Effector memory CD4-positive, alpha-beta T cell (primary cell): ENCODE measurements around the gene DRC7.
"Not testable (repeated sequence)": the region's sequence is repeated elsewhere in the genome, so short reads cannot be mapped to it uniquely, and the experiment has no call there.

Experiments used
- DNase-seq, 3 donors: peaks; one replicate each; pipeline ENCODE4 v3.0.0-alpha.2; 2020
- H3K27ac ChIP-seq: 2 replicates; pipeline ENCODE4 v1.7.0; 2013; ENCODE audit warnings: mild to moderate bottlenecking, low read length, moderate library complexity; ENCODE audit not compliant: insufficient read depth, poor library complexity, severe bottlenecking
- H3K27me3 ChIP-seq: replicated peaks from 2 replicates; pipeline ENCODE4 v1.7.0; 2013; ENCODE audit warnings: mild to moderate bottlenecking, low read length; ENCODE audit not compliant: insufficient read depth, control insufficient read depth, poor library complexity, severe bottlenecking
- H3K36me3 ChIP-seq: 2 replicates; pipeline ENCODE4 v1.7.0; 2013; ENCODE audit warnings: mild to moderate bottlenecking, low read length, moderate library complexity; ENCODE audit not compliant: control insufficient read depth, insufficient read depth
- H3K4me1 ChIP-seq: 2 replicates; pipeline ENCODE4 v1.7.0; 2013; ENCODE audit warnings: low read length, mild to moderate bottlenecking; ENCODE audit not compliant: control insufficient read depth, insufficient read depth, poor library complexity, severe bottlenecking
- H3K4me3 ChIP-seq: 2 replicates; pipeline ENCODE4 v1.7.0; 2013; ENCODE audit warnings: low read length, low read depth, mild to moderate bottlenecking; ENCODE audit not compliant: insufficient read depth, poor library complexity, severe bottlenecking
- H3K9me3 ChIP-seq: 2 replicates; pipeline ENCODE4 v1.7.0; 2013; ENCODE audit warnings: mild to moderate bottlenecking, low read length, moderate library complexity; ENCODE audit not compliant: control insufficient read depth

DRC7 gene

DNA sequence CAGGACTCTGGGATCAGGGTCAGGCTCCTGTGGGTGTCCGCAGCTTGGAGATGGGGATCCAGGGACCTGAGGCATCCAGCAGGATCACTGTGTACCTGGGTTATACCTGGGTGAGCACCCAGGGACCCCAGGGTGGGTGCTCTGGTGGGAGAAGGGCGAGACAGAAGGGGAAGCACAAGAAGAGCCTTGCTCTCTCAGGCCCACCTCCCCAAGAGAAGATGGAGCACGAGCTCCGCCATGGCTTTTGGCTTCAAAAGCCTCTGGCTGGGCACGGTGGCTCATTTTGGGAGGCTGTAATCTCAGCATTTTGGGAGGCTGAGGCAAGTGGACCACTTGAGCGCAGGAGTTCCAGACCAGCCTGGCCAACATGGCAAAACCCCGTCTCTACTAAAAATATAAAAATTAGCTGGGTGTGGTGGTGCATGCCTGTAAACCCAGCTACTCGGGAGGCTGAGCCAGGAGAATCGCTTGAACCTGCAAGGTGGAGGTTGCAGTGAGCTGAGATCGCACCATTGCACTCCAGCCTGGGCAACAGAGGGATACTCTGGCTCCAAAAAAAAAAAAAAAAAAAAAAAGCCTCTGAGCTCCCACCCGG is 8.9 kb downstream of the DRC7 start:
- no peak for DNase-seq
- Histone ChIP-seq H3K4me3 (no peak overlapping the region), H3K36me3 (no peaks in the 10 kb centered on the region), H3K9me3 (no peaks in the 10 kb centered on the region), H3K4me1 (no peaks in the 10 kb centered on the region), H3K27me3 (no peaks in the 10 kb centered on the region), H3K27ac (no peak overlapping the region)

DNA sequence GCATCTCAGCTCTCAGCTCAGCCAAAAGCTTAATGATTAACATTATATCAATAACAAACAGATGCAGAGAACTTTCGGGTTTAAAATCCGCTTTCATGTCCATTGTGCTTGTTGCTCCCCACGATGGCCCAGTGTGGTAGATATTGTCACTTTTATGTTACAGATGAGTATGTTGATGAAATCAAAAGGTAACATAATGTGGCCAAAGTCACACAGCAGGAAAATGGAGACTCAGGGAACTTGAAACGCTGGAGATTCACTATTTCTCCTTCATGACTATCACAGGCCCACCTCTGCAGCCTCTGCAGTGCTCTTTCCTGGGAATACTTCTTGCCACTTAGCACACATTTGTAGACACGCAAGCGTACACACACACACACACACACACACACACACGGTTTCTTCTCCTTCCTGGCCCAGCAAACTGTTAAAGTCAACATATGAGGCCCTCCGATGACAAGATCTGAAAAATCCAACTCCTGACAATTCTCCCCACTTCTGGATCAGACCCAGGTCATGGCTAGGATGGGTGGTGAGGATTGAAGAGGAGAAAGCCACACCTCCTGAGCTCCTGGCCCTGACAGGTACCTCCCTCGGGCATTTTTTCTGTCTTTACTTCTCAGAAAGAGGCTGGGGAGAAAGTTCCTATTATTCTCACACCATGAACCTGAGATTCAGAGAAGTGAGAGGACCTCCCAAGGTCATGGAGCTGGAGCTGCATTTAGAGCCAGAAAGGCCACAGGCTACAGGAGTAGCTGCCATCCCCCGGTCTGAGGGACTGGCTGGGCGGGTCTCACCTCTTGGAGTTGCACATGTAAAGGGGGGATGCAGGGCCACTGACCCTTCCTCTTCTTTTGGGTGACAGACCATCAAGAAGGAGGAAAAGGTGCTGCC is 9.7 kb downstream of the DRC7 start:
- Histone ChIP-seq H3K9me3 (no peaks in the 10 kb centered on the region), H3K27me3 (no peaks in the 10 kb centered on the region), H3K4me3 (no peak overlapping the region), H3K27ac (no peak overlapping the region), H3K36me3 (no peaks in the 10 kb centered on the region), H3K4me1 (no peaks in the 10 kb centered on the region)
- no peak for DNase-seq

DNA sequence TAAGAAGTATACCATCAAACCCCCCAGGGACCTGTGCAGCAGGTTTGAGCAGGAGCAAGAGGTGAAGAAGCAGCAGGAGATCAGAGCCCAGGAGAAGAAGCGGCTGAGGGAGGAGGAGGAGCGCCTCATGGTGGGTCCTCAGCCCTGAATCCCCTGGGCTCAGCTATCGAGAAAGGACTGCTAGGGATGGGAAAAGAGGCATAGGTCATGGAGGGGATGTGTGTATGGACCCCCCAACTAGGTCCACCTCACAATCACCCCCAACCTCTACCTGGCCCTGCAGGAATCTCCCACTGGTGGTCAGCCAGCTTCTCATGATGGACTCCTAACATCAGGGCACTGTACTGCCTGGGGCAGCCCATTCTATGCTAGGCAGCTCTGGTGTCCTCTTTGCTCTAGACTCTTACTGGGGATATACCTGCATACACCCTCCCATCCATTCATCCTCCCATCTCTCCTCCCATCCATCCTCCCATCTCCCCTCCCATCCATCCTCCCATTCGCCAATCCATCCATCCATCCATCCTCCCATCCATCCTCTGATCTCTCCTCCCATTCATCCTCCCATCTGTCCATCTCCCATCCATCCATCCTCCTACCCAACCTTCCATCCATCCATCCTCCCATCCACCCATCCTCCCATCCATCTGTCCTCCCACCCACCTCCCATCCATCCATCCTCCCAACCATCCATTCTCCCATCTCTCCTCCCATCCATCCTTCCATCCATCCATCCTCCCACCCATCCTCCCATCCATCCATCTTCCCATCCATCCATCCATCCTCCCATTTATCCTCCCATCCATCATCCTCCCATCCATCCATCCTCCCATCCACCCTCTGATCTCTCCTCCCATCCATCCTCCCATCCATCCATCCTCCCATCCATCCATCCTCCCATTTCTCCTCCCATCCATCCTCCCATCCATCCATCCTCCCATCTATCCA is 10.6 kb downstream of the DRC7 start:
- Histone ChIP-seq H3K4me1 (no peaks in the 10 kb centered on the region), H3K4me3 (no peak overlapping the region), H3K27ac (no peak overlapping the region), H3K27me3 (no peaks in the 10 kb centered on the region), H3K9me3 (no peaks in the 10 kb centered on the region), H3K36me3 (no peaks in the 10 kb centered on the region)
- no peak for DNase-seq

DNA sequence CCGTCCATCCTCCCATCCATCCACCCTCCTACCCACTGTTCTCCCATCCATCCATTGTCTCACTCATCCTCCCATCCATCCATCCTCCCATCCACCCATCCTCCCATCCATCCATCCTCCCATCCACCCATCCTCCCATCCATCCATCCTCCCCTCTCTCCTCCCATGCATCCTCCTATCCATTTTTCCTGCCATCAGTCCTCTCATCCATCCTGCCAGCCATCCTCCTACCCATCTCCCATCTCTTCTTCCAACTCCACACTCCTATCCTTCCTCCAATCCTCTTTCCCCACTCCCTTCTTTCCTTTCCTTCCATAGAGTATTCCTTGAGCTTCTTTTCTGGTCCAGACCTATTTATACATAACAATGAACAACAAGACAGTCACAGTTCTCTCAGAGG is 12.1 kb downstream of the DRC7 start:
- H3K36me3 ChIP-seq: no peaks in the 10 kb centered on the region
- DNase-seq: no peak
- H3K27me3 ChIP-seq: no peaks in the 10 kb centered on the region
- H3K9me3 ChIP-seq: no peaks in the 10 kb centered on the region
- H3K27ac ChIP-seq: no peak overlapping the region
- H3K4me1 ChIP-seq: no peaks in the 10 kb centered on the region
- H3K4me3 ChIP-seq: no peak overlapping the region

DNA sequence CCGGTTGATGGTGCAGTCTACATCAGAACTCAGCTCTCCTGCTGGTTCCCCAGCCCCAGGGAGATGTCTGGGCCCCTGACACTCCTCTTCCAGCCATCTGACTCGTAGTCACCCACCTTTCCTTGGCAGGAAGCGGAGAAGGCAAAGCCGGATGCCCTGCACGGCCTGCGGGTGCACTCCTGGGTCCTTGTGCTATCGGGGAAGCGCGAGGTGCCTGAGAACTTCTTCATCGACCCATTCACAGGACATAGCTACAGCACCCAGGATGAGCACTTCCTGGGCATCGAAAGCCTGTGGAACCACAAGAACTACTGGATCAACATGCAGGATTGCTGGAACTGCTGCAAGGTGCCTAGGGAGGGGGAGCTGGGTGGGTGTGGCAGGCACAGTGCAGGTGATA is 12.7 kb downstream of the DRC7 start:
- no peak for DNase-seq
- no peak overlapping the region for H3K27ac ChIP-seq
- no peaks in the 10 kb centered on the region for H3K36me3 ChIP-seq
- no peaks in the 10 kb centered on the region for H3K9me3 ChIP-seq
- no peak overlapping the region for H3K4me3 ChIP-seq
- no peaks in the 10 kb centered on the region for H3K27me3 ChIP-seq
- no peaks in the 10 kb centered on the region for H3K4me1 ChIP-seq

DNA sequence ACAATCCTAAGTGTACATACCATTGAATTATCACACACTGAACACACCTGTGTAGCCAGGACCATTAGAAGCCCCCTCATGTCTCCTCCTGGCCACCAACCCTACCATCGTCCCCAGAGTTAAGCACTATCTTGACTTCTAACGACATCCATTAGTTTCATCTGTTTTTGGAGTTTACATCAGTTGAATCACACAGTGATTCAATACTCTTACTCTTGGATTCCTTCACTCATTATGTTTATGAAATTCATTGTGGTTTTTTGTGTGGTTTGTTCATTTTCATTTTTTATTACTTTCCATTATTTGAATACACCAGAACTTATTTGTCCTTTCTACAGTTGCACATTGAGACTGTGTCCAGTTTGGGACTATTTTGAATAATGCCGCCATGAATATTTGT is 13.6 kb downstream of the DRC7 start:
- Histone ChIP-seq H3K9me3 (no peaks in the 10 kb centered on the region), H3K27me3 (no peaks in the 10 kb centered on the region), H3K4me1 (no peaks in the 10 kb centered on the region), H3K27ac (no peak overlapping the region), H3K36me3 (no peaks in the 10 kb centered on the region), H3K4me3 (no peak overlapping the region)
- DNase-seq: no peak

DNA sequence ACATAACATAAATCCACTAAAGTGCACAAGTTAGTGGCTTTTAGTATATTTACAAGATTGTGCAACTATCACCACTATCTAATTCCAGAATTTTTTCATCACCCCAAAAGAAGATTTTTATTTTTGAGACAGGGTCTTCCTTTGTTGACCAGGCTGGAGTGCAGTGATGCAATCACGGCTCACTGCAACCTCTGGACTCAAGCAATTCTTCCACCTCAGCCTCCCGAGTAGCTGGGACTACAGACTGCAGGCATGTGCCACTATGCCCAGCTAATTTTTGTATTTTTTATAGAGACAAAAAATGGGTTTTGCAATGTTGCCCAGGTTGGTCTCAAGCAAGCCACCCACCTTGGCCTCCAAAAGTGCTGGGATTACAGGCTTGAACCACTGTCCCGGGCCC is 15.1 kb downstream of the DRC7 start:
- Histone ChIP-seq H3K9me3 (no peaks in the 10 kb centered on the region), H3K4me3 (no peak overlapping the region), H3K27ac (no peak overlapping the region), H3K27me3 (no peaks in the 10 kb centered on the region), H3K4me1 (no peaks in the 10 kb centered on the region), H3K36me3 (no peaks in the 10 kb centered on the region)
- DNase-seq: no peak

DNA sequence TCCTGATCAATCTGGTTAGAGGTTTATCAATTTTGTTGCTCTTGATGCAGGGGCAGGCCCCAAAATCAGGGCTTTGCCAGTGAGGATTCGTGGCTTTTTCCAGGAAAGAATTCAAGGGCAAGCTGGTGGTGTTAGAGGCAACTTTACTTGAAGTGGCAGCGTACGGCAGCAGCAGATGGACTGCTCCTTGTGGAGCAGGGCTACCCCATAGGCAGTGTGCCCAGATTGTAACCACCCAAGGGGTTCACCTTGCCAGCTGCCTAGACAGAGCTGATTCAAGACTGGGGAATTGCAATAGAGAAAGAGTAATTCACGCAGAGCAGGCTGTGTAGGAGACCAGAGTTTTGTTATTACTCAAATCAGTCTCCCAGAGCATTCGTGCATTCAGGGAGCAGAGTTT is 16.7 kb downstream of the DRC7 start:
- H3K27me3 ChIP-seq: no peaks in the 10 kb centered on the region
- no peaks in the 10 kb centered on the region for H3K9me3 ChIP-seq
- H3K4me1 ChIP-seq: no peaks in the 10 kb centered on the region
- no peak for DNase-seq
- H3K4me3 ChIP-seq: no peak overlapping the region
- H3K36me3 ChIP-seq: no peaks in the 10 kb centered on the region
- H3K27ac ChIP-seq: no peak overlapping the region

DNA sequence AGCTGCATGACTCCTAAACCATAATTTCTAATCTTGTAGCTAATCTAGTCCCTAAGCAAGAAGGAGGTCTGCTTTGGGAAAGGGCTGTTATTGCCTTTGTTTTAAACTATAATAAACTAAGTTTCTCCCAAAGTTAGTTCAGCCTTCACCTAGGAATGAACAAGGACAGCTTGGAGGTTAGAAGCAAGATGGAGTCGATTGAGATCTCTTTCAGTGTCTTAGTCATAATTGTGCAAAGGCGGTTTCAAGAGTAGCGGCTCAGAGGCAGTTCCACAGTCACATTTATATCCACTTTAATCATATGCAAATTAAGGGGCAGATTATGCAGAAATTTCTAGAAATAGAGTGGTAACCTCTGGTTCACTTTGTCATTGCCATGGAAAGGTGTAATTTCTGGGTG is 17.4 kb downstream of the DRC7 start:
- no peak overlapping the region for H3K4me3 ChIP-seq
- H3K27me3 ChIP-seq: no peaks in the 10 kb centered on the region
- no peaks in the 10 kb centered on the region for H3K4me1 ChIP-seq
- H3K27ac ChIP-seq: no peak overlapping the region
- H3K9me3 ChIP-seq: no peaks in the 10 kb centered on the region
- no peak for DNase-seq
- H3K36me3 ChIP-seq: no peaks in the 10 kb centered on the region

DNA sequence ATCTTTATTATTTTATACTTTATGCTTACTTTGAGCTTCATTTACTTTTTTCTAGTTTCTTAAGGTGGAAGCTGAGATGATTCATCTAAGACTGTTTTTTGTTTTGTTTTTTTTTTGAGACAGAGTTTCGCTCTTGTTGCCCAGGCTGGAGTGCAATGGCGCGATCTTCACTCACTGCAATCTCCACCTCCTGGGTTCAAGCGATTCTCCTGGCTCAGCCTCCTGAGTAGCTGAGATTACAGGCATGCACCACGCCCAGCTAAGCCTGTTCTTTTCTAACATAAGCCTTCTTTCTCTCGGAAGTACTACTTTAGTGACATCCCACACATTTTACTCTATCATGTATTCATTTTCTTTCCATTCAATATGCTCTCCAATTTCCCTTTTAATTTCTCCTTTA is 18.0 kb downstream of the DRC7 start:
- H3K9me3 ChIP-seq, H3K4me1 ChIP-seq, H3K27me3 ChIP-seq, H3K36me3 ChIP-seq, H3K27ac ChIP-seq, H3K4me3 ChIP-seq, DNase-seq: not testable (repeated sequence)
